A549 (cell line): Measurements from ENCODE around the gene TRAPPC2L. TPM values are rescaled to one million over a fixed set of nuclear protein-coding genes. Genes with fewer than 3 reads are reported as not detected.

ENCODE experiments used
- ATAC-seq, 2 experiments: fragments of 200-7000 bp in 1 of 2; fragments of >200 bp in 1 of 2; cut with Nextera tagmentation in 1 of 2; cut with Tn5 transposase in 1 of 2; 3 replicates each; pipeline versions ENCODE4 v1.8.0 to v1.9.1; 2018 to 2020; ENCODE audit warnings: mild to moderate bottlenecking in 1 of 2, moderate library complexity in 1 of 2
- CTCF ChIA-PET: fragments of 300-600 bp; sonication (Branson Sonifier 250); formaldehyde crosslinking; extraction: SDS; loops from one replicate; lab custom pipeline; 2021; ENCODE audit warnings: antibody characterized with exemption, inconsistent platforms; lab: Yijun Ruan, JAX
- POLR2A ChIA-PET: fragments of 350-600 bp; formaldehyde crosslinking; extraction: SDS; loops from one replicate; lab custom pipeline; 2021; ENCODE audit warnings: antibody characterized with exemption, inconsistent platforms; lab: Yijun Ruan, JAX
- DNase-seq, 2 experiments: peaks; one replicate each; pipeline versions ENCODE4 v3.0.0 to v3.0.0-alpha.2; 2011 to 2016; ENCODE audit warnings: low read depth in 1 of 2, low spot score in 1 of 2
- FAIRE-seq: peaks from 2 replicates; lab custom pipeline; 2011; peaks lifted over from hg19 to GRCh38; lab: Jason Lieb, UNC
- H3K27ac ChIP-seq, 2 experiments: fragments of >200 bp; sonication (Bioruptor Twin); formaldehyde crosslinking; 3 replicates each; pipeline ENCODE4 v1.5.1; 2016 to 2017
- H3K4me1 ChIP-seq: fragments of >200 bp; sonication (Bioruptor Twin); formaldehyde crosslinking; 3 replicates; pipeline ENCODE4 v1.6.1; 2016
- H3K4me2 ChIP-seq: fragments of >200 bp; sonication (Bioruptor Twin); formaldehyde crosslinking; 3 replicates; pipeline ENCODE4 v1.6.1; 2016
- H3K4me3 ChIP-seq: fragments of >200 bp; sonication (Bioruptor Twin); formaldehyde crosslinking; 3 replicates; pipeline ENCODE4 v1.5.1; 2016
- H3K9me3 ChIP-seq: fragments of >200 bp; sonication (Bioruptor Twin); formaldehyde crosslinking; 3 replicates; pipeline ENCODE4 v1.6.1; 2016
- BHLHE40 ChIP-seq: IDR thresholded peaks from 2 replicates; pipeline ENCODE4 v1.6.1; 2012; ENCODE audit warnings: low read depth, low read length, inconsistent platforms
- CBX2 ChIP-seq: fragments of 200-600 bp; sonication (generic); IDR thresholded peaks from 2 replicates; pipeline ENCODE4 v1.6.1; 2016; ENCODE audit warnings: low read depth, mild to moderate bottlenecking, borderline replicate concordance
- CEBPB ChIP-seq, 2 experiments: fragments of >200 bp in 1 of 2; sonication (Bioruptor Twin) in 1 of 2; formaldehyde crosslinking in 1 of 2; IDR thresholded peaks; 2 replicates each; pipeline ENCODE4 v1.6.1; 2012 to 2016
- CHD2 ChIP-seq: fragments of 150-350 bp; IDR thresholded peaks from 2 replicates; pipeline ENCODE4 v1.6.1; 2014; ENCODE audit warnings: low read length; ENCODE audit not compliant: partially characterized antibody
- CHD4 ChIP-seq: fragments of 200-600 bp; sonication (generic); IDR thresholded peaks from 2 replicates; pipeline ENCODE4 v1.6.1; 2016; ENCODE audit warnings: antibody characterized with exemption, mild to moderate bottlenecking, borderline replicate concordance
- CTCF ChIP-seq: fragments of >200 bp; sonication (Bioruptor Twin); formaldehyde crosslinking; IDR thresholded peaks from 3 replicates; pipeline ENCODE4 v1.5.1; 2016
- EHF ChIP-seq: fragments of 250-450 bp; sonication (Bioruptor Pico); IDR thresholded peaks from 2 replicates; pipeline ENCODE4 v1.5.0; 2020; ENCODE audit warnings: mild to moderate bottlenecking
- ELK1 ChIP-seq: fragments of 150-350 bp; IDR thresholded peaks from 2 replicates; pipeline ENCODE4 v1.6.1; 2014; ENCODE audit warnings: low read depth, mild to moderate bottlenecking, low read length
- FOSB ChIP-seq: fragments of 250-450 bp; sonication (Bioruptor Pico); IDR thresholded peaks from 2 replicates; pipeline ENCODE4 v1.5.0; 2020; ENCODE audit warnings: mild to moderate bottlenecking, moderate library complexity
- GATA3 ChIP-seq: IDR thresholded peaks from 2 replicates; pipeline ENCODE4 v1.6.1; 2012; ENCODE audit warnings: borderline replicate concordance
- HES2 ChIP-seq: fragments of >200 bp; sonication (Bioruptor Twin); formaldehyde crosslinking; IDR thresholded peaks from 2 replicates; pipeline ENCODE4 v1.6.1; 2016
- HMGXB4 ChIP-seq: fragments of 250-450 bp; sonication (Bioruptor Pico); IDR thresholded peaks from 2 replicates; pipeline ENCODE4 v1.5.0; 2021; ENCODE audit warnings: mild to moderate bottlenecking, moderate library complexity, borderline replicate concordance
- JUN ChIP-seq, 2 experiments: fragments of >200 bp; sonication (Bioruptor Twin); formaldehyde crosslinking; IDR thresholded peaks; 2 replicates in 1 of 2; 3 replicates in 1 of 2; pipeline ENCODE4 v1.6.1; 2016 to 2017
- MAX ChIP-seq: IDR thresholded peaks from 2 replicates; pipeline ENCODE4 v1.6.1; 2012
- MAZ ChIP-seq: fragments of 150-350 bp; IDR thresholded peaks from 2 replicates; pipeline ENCODE4 v1.6.1; 2014; ENCODE audit warnings: antibody characterized with exemption, low read depth, low read length, borderline replicate concordance
- NR3C1 ChIP-seq: fragments of >200 bp; sonication (Bioruptor Twin); formaldehyde crosslinking; IDR thresholded peaks from 3 replicates; pipeline ENCODE4 v1.6.1; 2017
- PBX3 ChIP-seq: IDR thresholded peaks from 2 replicates; pipeline ENCODE4 v1.6.1; 2012
- POLR2A ChIP-seq: IDR thresholded peaks from 2 replicates; pipeline ENCODE4 v1.6.1; 2012; ENCODE audit warnings: mild to moderate bottlenecking, low read length
- RAD21 ChIP-seq, 2 experiments: fragments of >200 bp in 1 of 2; sonication (Bioruptor Twin) in 1 of 2; formaldehyde crosslinking in 1 of 2; IDR thresholded peaks in 1 of 2; conservative IDR thresholded peaks in 1 of 2; 2 replicates in 1 of 2; 3 replicates in 1 of 2; pipeline ENCODE4 v1.6.1; 2012 to 2018; ENCODE audit warnings: inconsistent platforms in 1 of 2
- REST ChIP-seq: fragments of 200-600 bp; sonication (generic); IDR thresholded peaks from 2 replicates; pipeline ENCODE4 v1.6.1; 2016; ENCODE audit warnings: antibody characterized with exemption, mild to moderate bottlenecking, moderate library complexity
- ZC3H11A ChIP-seq: fragments of 450-650 bp; IDR thresholded peaks from 2 replicates; pipeline ENCODE4 v1.6.1; 2014; ENCODE audit warnings: antibody characterized with exemption, mild to moderate bottlenecking
- ZNF302 ChIP-seq: fragments of 250-450 bp; sonication (Bioruptor Pico); IDR thresholded peaks from 2 replicates; pipeline ENCODE4 v1.9.0; 2021; ENCODE audit warnings: inconsistent platforms, mild to moderate bottlenecking, moderate library complexity
- WGBS: methylation state at CpG from one replicate; pipeline ENCODE4 v1.1.6; 2017; ENCODE audit errors: missing lambda C conversion rate; 5-methylcytosine and 5-hydroxymethylcytosine counted together
- polyA plus RNA-seq, 4 experiments: library from polyadenylated mRNA; depleted of rRNA in 3 of 4; stranded (reverse); fragments of >200 nt; fragmentation: RNase III in 1 of 4; extraction: RNeasy Plus Mini Kit Qiagen cat#74134 plus additional on column Dnase treatment in 1 of 4; gene quantifications; 2 replicates in 3 of 4; 3 replicates in 1 of 4; pipeline ENCODE4 v1.2.3, GENCODE V29; 2011 to 2017

TRAPPC2L gene
- polyA plus RNA-seq, 2 of the 4 experiments (the other 2 are of a cell fraction) = 70.3 to 80.2 TPM

- no peak for ATAC-seq
- TF ChIP-seq CHD4 (no peak), ELK1 (no peak), MAX (0 out of 2 replicates have a peak, but pooled peaks have one; percentile 16), JUN (IDR thresholded peaks at IDR 0.05) (peak in 1 of 2 experiments; percentile 46; a peak in 1 of 5 replicates), CTCF (no peak), REST (no peak), GATA3 (peak; percentile 0; the same call in 1 of the 2 replicates), HES2 (no peak), RAD21 (conservative IDR thresholded peaks at IDR 0.05 in 1 of 2, IDR thresholded peaks at IDR 0.05 in 1 of 2) (no peak), CEBPB (IDR thresholded peaks at IDR 0.05) (no peak), MAZ (no peak), CHD2 (no peak), ZC3H11A (no peak), BHLHE40 (no peak), HMGXB4 (CRISPR knock-in tag) (no peak), POLR2A (0 out of 2 replicates have a peak, but pooled peaks have one; percentile 7), EHF (no peak), FOSB (no peak), NR3C1 (no peak), PBX3 (peak; percentile 71), ZNF302 (CRISPR knock-in tag) (no peak), CBX2 (no peak)
- TF ChIP-seq, all 56 proteins: peak for 5
- Histone ChIP-seq H3K9me3 (no peaks in the 10 kb centered on the region), H3K4me3 (no peak overlapping the region), H3K4me1 (peaks cover 34% of the 10 kb centered on the region), H3K4me2 (no peak overlapping the region), H3K27ac (peak overlapping the region in 1 of 2 experiments; percentile 98; a peak in 1 of 6 replicates)
- DNase-seq (peak in 1 of 2 experiments; percentile 44), FAIRE-seq (no peak)
- 89% methylated on average over 9 of the region's 10 CpGs for WGBS
- ChIA-PET POLR2A (interaction anchor here (3.8 kb wide), 1 partner anchor 25 kb away, joined by 18 read pairs; the partner anchor contains the start of gene PIEZO1), CTCF (interaction anchor here (0.7 to 1.1 kb wide), 6 partner anchors 25 to 407 kb away, joined by 3 to 7 read pairs (median 3); partner anchors contain the start of genes GALNS and TRAPPC2L)
Observed at GRCh38 chr16:88809068-88809675, 47.8 kb upstream of the TRAPPC2L start.
